ENCODE data around the gene LCTL. TPM values are rescaled to one million over a fixed set of nuclear protein-coding genes. Genes with fewer than 3 reads are reported as not detected.

LCTL gene
- total RNA-seq, 4 donors from 2014 or later: not detected

DNA sequence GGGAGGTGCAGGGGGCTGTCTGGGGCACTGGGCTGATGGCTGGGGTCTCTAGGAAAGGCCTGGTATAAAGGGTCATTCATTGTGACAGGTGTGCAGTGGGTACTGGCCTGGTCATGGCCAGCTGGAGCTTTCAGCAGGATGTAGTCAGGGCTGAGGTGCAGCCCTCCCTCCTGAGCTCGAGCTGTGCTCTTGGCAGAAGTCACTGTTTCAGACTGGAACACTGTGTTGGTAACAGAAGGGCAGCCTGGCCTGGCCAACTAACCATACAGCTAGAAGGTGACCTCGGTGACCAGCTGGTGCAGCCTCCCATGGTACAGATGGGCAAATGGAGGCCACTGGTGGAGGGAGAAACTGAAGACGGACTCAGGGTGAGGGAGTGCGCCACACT, 34.4 kb upstream of the LCTL start:
- WGBS, 2 donors: 80 to 89% methylated on average over 4 of the region's 4 CpGs
- TF ChIP-seq, protein P1, sequence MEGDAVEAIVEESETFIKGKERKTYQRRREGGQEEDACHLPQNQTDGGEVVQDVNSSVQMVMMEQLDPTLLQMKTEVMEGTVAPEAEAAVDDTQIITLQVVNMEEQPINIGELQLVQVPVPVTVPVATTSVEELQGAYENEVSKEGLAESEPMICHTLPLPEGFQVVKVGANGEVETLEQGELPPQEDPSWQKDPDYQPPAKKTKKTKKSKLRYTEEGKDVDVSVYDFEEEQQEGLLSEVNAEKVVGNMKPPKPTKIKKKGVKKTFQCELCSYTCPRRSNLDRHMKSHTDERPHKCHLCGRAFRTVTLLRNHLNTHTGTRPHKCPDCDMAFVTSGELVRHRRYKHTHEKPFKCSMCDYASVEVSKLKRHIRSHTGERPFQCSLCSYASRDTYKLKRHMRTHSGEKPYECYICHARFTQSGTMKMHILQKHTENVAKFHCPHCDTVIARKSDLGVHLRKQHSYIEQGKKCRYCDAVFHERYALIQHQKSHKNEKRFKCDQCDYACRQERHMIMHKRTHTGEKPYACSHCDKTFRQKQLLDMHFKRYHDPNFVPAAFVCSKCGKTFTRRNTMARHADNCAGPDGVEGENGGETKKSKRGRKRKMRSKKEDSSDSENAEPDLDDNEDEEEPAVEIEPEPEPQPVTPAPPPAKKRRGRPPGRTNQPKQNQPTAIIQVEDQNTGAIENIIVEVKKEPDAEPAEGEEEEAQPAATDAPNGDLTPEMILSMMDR (IDR thresholded peaks at IDR 0.05): no peak
- TF ChIP-seq POLR2A (IDR thresholded peaks at IDR 0.05): no peak
- no peak for DNase-seq (ENCODE audit: low spot score in 2 of 2)
- intact Hi-C loops (cut with DNase I; ENCODE audit: low total_unique reads): no loop called here
- H3K4me3 ChIP-seq (ENCODE audit: low read depth, poor library complexity, severe bottlenecking): no peak overlapping the region

DNA sequence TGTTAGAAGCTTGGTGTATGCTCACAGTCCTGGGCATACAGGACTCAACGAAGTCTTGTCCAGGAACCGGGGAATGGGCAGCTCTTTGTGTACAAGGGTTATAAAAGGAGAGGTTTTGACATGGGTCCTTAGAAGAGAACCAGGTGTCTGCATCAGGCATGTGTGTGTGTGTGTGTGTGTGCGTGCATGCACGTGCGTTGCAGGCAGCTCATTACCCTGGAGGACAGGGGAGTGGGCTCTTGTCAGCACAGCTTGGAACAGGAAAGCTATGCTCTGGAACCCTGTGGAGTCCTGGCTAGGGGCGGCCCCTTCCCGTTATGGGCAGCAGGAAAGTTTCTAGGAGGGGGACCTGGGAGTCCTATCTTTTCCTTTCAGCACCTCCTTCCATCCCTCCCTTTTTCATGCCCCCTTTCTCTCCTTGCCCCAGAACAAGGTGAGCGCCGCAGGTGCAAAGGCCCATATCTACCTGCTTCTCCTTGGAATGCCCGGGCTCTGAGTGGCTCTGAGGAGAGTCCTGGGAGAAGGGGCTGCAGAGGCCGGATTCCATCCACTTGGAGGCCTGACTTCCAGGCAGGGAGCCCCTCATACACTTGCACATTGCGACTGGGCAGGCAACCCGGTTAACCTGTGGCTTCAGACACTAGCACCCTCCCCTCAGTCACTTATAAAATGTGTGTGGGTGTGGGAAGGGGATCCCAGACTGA, 33.9 kb upstream of the LCTL start:
- intact Hi-C loops (cut with DNase I; ENCODE audit: low total_unique reads): no loop called here
- no peak overlapping the region for H3K4me3 ChIP-seq (ENCODE audit: low read depth, poor library complexity, severe bottlenecking)
- 81 to 88% methylated on average over 10 to 13 of the region's 13 CpGs for WGBS, 2 donors
- no peak for DNase-seq (ENCODE audit: low spot score in 2 of 2)
- TF ChIP-seq POLR2A (IDR thresholded peaks at IDR 0.05): no peak
- TF ChIP-seq, protein P1 (IDR thresholded peaks at IDR 0.05): no peak

DNA sequence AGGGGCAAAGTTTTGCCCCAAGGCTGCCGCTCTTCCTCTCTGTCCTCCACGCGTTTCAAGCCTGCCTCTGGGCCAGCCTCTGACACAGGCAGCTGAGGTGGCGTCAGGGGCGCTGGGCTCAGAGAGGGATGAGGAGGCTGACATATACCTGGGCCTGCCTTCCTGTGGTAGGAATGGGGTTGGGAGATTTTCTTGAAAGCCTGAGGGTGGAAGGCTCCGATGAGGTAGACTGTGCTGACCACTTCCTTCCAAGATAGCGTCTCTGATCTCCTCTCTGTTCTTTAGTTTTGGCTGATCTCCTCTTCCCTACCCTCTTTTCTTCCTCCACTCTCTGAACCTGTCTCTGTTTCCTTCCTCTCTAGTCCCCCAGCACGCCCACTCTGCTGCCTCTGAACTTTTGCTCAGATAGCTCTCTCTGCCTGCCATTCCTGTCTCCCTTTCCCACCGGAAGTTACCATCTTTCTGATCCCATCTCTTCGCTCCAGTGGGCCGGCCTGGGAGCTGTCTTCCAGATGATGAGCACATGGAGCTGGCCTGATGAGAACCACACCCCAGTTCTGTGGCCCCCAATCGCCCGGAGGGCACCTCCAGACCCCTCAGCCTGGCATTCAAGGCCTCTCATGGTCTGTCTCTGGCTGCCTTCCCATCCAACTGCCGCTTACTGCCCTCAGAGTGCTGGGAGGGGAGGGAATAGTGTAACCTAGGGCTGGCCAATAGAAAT, 32.5 kb upstream of the LCTL start:
- whole genome bisulfite sequencing, 2 donors: 73 to 81% methylated on average over 14 of the region's 14 CpGs
- TF ChIP-seq, protein P1 (IDR thresholded peaks at IDR 0.05): no peak
- TF ChIP-seq POLR2A (IDR thresholded peaks at IDR 0.05): no peak
- intact Hi-C loops (cut with DNase I; ENCODE audit: low total_unique reads): no loop called here
- DNase-seq (ENCODE audit: low spot score in 2 of 2): no peak
- H3K4me3 ChIP-seq (ENCODE audit: low read depth, poor library complexity, severe bottlenecking): no peak overlapping the region

DNA sequence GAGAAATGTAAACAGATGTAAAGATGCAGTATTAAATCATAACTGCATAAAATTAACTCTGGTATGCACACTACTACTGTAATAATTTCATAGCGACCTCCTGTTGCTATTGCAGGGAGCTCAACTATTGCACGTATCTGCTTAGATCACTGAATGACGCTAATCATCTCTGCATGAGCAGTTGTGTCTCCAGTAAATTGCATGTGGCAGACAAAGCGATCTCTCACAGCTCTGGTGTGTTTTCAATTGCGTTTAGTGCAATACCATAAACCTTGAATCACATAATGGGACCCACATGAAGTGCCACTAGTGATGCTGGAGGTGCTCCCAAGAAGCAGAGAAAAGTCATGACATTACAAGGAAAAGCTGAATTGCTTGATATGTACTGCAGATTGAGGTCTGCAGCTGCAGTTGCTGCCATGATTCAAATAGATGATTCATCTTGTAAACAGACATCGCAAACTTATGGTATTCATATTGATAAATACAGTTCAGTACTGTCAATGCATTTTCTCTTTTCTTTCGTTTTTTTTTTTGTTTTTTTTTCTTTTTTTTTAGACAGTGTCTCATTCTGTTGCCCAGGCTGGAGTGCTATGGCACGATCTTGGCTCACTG, 30.2 kb upstream of the LCTL start:
- no peak for DNase-seq (ENCODE audit: low spot score in 2 of 2)
- WGBS, 2 donors: 59 to 67% methylated on average over 8 of the region's 8 CpGs
- H3K4me3 ChIP-seq (ENCODE audit: low read depth, poor library complexity, severe bottlenecking): no peak overlapping the region
- intact Hi-C loops (cut with DNase I; ENCODE audit: low total_unique reads): no loop called here
- no peak for TF ChIP-seq POLR2A (IDR thresholded peaks at IDR 0.05)
- TF ChIP-seq, protein P1 (IDR thresholded peaks at IDR 0.05): no peak

DNA sequence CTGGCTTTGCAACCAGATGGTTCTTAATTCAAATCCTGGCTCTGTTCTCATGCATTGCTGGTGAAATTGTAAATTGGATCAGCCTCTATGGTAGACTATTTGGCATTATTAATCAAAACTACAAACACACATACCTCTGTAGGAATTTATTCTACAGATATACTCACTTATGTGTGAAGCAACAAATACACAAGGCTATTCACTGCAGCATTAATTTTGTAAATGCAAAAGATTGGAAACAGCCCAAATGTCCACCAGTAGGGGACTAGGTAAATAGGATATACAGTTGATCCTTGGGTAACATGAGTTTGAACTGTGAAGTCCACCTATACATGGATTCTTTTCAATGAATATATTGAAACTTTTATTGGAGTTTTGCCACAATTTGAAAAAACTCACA, 29.5 kb upstream of the LCTL start:
- TF ChIP-seq, protein P1 (IDR thresholded peaks at IDR 0.05): no peak
- TF ChIP-seq POLR2A (IDR thresholded peaks at IDR 0.05): no peak
- no peak for DNase-seq (ENCODE audit: low spot score in 2 of 2)
- intact Hi-C loops (cut with DNase I; ENCODE audit: low total_unique reads): no loop called here
- H3K4me3 ChIP-seq (ENCODE audit: low read depth, poor library complexity, severe bottlenecking): no peak overlapping the region

Measured in lower leg skin (tissue), 4 donors.